ENCODE results near the gene SLC35G4.

- TF ChIP-seq, protein P1, sequence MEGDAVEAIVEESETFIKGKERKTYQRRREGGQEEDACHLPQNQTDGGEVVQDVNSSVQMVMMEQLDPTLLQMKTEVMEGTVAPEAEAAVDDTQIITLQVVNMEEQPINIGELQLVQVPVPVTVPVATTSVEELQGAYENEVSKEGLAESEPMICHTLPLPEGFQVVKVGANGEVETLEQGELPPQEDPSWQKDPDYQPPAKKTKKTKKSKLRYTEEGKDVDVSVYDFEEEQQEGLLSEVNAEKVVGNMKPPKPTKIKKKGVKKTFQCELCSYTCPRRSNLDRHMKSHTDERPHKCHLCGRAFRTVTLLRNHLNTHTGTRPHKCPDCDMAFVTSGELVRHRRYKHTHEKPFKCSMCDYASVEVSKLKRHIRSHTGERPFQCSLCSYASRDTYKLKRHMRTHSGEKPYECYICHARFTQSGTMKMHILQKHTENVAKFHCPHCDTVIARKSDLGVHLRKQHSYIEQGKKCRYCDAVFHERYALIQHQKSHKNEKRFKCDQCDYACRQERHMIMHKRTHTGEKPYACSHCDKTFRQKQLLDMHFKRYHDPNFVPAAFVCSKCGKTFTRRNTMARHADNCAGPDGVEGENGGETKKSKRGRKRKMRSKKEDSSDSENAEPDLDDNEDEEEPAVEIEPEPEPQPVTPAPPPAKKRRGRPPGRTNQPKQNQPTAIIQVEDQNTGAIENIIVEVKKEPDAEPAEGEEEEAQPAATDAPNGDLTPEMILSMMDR (IDR thresholded peaks at IDR 0.05), result no peak
- no peak for TF ChIP-seq POLR2A (IDR thresholded peaks at IDR 0.05)
Measured at GRCh38 chr18:11578799-11579198, 30.6 kb upstream of the SLC35G4 start.

Measured in testis (tissue), 2 donors.